ENCODE measurements around the gene C5.
"Not testable (repeated sequence)": the region's sequence is repeated elsewhere in the genome, so short reads cannot be mapped to it uniquely, and the experiment has no call there.

Gene C5

DNA sequence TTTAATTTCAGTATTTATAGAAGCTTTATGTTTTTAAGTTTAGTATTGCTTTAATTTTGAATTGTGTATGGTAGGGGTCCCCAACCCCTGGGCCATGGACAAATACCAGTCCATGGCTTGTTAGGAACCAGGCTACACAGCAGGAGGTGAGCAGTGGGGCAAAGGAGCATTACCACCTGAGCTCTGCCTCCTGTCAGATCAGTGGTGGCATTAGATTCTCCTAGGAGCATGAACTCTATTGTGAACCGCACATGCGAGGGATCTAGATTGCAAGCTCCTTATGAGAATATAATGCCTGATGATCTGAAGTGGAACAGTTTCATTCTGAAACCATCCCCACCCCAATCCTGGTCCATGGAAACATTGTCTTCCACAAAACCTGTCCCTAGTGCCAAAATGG is 1.9 kb downstream of the C5 start:
- DNase-seq = no peak

GRCh38 chr9:121038804-121039203 is 11.3 kb downstream of the C5 start:
- no peak for DNase-seq

DNA sequence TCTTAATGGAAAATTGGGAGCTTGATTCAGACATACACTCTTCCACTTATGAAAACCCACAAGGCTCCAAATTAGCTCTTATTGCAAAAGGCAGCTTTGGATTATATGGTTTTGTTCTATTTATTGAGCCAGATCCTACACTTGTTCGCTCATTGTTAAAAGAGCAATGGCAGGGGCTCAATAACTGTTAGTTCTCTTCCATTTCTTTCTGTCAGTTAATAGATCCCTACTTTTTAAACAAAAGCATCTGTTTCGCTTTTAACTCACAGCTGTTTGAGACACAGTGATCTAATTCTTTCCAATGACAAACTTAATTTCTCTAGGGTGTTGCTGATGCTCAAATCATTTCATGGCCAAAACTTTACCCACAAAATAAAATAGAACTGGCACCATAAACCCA is 11.7 kb downstream of the C5 start:
- DNase-seq = no peak

GRCh38 chr9:121035717-121036116 is 14.4 kb downstream of the C5 start:
- not testable (repeated sequence) for DNase-seq

DNA sequence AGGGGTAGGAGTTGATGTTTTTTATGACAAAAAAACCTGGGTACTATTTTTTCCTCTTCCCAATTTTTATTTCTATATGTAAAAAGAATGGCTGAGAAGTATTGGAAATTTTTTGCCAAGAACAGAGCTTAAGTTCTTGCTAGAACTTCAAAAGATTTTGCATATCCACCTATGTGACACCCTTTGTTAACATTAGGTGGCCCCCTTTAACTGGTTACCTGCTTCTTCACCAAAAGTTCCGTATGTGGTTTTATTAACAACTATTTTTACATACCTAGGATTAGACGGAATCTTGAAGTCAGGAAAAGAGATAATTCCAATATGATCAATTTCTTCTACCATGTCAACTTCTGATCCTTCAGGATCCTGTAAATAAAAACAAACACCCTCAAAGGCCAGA is 15.5 kb downstream of the C5 start:
- no peak for DNase-seq

- no peak for DNase-seq
These were observed 20.6 kb downstream of the C5 start for GRCh38 chr9:121029469-121029868.

DNA sequence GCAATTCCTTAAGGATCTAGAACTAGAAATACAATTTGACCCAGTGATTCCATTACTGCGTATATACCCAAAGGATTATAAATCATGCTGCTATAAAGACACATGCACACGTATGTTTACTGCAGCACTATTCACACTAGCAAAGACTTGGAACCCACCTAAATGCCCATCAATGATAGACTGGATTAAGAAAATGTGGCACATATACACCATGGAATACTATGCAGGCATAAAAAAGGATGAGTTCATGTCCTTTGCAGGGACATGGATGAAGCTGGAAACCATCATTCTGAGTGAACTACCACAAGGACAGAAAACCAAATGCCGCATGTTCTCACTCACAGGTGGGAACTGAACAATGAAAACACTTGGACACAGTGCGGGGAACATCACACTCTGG is 21.8 kb downstream of the C5 start:
- DNase-seq = not testable (repeated sequence)

DNA sequence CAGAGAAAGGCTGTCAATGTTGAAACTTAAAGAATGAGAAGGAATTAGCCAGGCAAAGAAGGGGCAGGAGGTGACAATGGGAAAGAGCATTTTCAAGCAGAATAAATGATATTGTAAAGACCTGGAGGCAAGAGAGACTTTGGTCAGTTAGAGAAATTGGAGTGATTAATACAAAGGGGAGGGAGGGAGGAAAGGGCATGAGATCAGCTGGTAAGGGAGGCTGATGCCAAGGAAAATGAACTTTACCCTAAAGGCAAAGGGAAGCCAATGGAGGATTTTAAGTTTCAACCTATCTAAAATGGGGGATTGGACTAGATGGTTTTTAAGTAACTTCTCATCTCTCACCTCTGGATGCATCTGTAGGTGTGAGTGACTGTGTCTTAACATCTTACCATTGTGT is 23.3 kb downstream of the C5 start:
- no peak for DNase-seq

GRCh38 chr9:121026260-121026691 is 23.8 kb downstream of the C5 start:
- DNase-seq = no peak

GRCh38 chr9:121024237-121024636 is 25.8 kb downstream of the C5 start:
- no peak for DNase-seq

DNA sequence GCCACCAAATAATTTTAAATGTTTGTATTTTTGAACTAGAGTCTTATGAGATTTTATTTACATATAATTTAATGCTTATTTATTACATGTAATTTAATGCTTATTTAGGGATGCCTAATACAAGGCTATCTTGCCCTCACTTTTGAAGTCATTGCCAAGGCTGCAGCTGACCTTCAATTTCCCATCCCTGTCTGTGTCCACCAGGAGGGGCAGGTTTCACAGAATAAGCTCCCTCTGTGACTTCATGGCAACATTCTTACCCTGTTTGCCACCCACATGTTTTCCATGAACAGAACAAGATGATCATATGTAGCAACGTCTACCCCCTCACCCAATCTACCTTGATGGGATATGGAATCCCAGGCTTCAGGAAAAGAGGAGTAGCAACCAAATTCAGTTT is 27.0 kb downstream of the C5 start:
- no peak for DNase-seq

GRCh38 chr9:121021301-121021700 is 28.8 kb downstream of the C5 start:
- no peak for DNase-seq

DNA sequence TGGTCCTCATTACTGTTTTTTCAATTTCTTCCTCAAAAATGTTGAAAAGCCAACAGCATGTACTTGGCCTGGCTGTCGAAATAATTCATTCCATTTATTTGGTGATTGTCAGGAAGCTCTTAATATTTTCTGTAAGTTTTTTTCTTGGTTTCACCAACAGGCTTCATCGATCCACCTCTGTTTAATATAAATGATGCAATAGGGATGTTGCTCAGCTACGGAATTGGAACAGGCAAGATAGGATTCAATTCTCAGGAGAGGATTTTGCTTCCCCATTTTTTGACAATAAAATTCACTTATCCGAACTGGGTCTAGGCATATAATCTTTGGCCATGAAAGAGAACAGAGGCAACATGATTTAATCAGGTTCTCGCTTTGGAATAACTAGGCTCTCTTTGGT is 30.8 kb downstream of the C5 start:
- DNase-seq = no peak

DNA sequence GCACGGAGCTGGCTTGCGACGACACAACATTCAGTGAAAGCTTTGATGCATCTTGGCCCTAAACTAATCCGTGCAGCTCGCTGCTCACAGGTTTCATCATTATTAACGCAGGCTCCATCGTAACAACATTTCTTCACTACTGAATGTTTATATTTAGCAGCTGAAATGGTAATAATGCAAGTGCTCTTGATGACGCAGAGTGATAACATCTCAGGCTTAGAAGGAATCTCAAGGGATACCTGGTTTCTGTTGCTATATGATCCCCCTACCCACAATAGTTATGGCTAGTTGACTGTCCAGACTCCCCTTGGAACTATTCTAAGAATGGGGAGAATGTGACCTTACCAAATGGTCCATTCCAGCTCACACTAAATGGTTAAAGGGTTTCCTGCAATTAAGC is 36.2 kb downstream of the C5 start:
- DNase-seq = no peak

GRCh38 chr9:121009650-121010049 is 40.4 kb downstream of the C5 start:
- peak; percentile 10 for DNase-seq

- peak; percentile 1 for DNase-seq
These were observed 50.8 kb downstream of the C5 start for GRCh38 chr9:120999317-120999716.

DNA sequence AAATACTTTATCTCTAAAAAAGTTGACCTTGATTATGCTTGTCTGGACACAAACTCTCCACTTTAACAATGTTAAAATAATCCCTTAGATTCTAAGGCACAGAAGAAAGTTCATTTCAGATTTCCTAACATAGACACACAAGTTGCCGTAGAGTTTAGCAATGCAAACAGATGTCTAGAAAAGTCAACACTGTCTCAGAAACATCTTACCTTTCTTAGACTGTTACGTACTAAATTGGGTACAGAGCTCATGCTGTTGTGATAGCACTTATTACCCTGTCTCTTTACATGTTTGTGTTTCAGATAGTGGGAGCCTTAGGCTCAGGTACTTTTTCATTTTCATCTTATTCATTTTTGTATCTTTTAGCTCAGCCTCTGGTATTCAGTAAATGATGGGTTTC is 52.0 kb downstream of the C5 start:
- DNase-seq = no peak

DNA sequence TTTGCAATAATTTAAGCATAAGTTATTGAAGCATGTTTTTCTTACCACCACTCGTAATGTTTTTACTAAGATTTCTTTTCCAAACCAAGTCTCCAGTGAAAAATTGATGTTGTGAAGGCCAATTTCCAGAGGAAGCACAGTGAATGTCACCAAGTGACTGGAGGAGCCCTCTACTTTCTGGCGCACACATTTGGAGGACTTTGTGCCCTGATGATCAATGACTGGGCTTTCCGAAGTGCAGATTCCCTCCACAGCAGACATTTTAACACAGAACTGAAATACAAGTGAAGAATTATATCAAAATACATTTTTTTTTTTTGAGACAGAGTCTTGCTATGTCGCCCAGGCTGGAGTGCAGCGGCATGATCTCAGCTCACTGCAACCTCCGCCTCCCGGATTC is 52.6 kb downstream of the C5 start:
- no peak for DNase-seq

DNA sequence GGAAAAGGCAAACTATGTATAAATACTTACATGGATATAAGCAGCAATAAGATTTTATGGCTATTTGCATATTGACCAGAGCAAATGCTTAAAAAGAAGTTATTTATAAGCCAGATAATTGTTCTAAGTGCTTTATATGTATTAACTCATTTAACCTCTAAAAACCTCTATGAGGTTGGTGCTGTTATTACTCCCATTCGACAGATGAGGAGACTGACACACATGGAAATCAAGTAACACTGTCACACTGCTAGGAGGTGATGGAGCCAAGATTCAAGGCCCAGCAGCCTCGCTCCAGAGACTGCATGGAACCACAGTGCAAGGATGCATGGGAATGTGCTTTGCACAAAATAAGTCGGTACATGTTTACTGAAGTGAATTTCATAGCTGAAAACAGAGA is 53.7 kb downstream of the C5 start:
- DNase-seq = no peak

DNA sequence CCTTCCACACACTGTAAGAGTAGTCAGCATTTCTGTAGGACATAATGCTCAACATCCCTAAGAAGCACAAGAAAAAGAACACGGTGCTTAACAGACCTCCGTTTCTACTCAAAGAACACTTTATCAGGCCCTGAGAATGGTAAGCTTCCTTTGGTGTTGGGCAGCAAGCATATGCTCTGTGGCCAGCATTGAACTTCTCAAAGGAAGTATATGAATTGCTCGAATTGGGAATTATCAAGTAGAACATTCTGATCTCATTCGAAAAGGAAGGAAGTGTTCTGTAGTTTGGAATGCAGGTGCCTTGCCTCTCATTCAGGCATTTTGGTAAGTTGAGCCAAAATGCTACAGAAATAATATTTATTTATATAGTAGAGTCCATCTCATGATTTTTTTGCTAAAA is 61.0 kb downstream of the C5 start:
- DNase-seq = no peak

DNA sequence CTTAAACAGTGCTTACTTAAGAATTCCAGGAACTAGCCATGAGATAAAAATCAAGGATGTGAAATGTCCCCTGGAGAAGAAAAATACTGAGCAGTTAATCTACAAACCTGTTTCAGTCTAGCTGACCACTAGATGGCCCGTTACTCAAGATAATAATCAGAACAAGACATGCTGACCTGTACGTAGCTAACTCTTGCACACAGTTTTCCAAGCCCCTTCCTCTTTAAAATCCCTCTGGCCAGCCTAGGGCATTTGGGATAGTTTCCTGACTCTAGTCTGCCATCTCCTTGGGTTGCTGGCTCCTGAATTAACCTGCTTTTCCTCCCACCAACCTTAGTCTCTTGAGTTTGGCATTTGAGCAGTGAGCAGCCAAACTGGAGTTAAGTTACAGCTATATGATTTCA is 64.3 kb downstream of the C5 start:
- peak; percentile 39 for DNase-seq

DNA sequence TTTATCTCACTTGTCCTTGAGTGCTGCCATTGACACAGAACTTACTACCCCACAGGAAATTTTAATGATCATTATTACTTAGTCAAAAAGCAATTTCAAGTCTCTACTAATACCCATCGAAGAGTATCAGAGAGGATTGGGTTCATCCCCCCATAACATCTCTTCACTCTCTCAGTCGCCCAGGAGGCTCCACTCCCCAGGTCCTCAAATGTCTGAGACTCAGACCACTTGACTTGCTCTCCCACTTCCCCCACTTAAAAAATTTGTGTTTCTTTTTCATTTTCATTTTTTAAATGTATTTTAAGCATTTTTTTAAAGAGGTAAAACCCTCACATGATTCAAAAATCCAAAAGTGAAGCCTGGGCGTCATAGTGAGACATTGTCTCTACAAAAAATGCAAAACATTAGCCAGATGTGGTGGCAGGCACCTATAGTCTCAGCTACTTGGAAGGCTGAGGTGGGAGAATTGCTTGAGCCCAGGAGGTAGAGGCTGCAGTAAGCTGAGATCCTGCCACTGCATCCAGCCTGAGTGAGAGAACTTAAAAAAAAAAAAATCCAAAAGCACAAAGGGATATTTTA is 66.7 kb downstream of the C5 start:
- DNase-seq = no peak

DNA sequence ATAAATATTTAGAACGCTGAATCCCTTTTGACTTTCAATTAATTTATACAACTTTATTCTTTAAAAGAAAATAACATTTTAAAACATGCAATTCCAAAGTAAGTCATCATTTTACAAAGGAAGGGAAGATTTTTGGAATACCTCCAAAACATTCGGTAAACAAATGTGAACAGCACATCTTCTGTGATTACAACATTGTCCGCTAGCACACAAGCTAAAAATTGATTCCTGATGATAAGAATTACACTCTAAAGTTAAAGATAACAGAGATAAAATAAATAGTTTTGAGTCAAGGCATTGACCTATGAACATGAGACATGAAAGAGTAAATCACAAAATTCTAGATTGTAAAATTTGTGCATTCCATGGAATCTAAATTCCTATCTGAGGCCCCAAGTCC is 67.2 kb downstream of the C5 start:
- DNase-seq = no peak

- no peak for DNase-seq
These were observed 69.1 kb downstream of the C5 start for GRCh38 chr9:120980951-120981350.

DNA sequence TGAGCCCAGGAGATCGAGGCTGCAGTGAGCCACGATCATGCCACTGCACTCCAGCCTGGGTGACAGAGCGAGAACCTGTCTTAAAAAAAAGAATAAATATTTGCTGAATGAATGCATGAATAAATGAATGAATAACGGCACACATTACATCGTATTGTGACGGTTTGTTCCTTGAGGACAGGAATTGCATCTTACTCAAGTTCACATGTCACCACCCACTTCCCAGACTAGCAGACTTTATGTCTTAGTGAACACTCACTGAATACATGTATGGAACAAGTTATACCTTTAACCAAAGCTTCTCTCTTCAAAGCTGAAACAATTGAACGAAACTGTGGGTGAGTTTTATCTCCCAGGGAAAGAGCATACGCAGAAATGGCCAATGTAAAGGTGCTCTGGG is 70.3 kb downstream of the C5 start:
- no peak for DNase-seq

DNA sequence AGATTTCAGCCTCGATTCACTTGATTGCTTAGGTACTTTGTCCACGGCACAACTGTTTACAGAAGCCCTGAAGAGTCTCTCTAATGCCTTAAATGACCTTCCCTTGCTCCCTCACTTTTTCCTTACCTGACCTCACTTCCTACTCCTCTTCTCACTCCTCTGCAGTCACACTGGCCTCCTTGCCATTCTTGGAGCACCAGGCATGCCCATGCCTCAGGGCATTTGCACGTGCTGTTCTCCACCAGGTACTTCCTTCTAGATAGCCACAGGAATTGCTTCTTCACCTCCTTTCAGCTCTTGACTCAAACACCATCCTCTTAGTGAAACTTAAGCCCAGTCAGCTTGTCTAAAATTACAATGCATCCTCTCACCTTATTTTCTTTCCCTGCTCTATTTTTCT is 71.1 kb downstream of the C5 start:
- no peak for DNase-seq
